SU-DHL-6 (cell line): Measurements from ENCODE around the gene NAA60.

ENCODE experiments used
- CTCF ChIP-seq: fragments of 200-600 bp; sonication (generic); IDR thresholded peaks from one replicate; pipeline ENCODE4 v1.5.1; 2017; ENCODE audit warnings: antibody characterized with exemption, mild to moderate bottlenecking, low read length, moderate library complexity; ENCODE audit not compliant: insufficient read depth, poor library complexity, severe bottlenecking
- EZH2phosphoT487 ChIP-seq: fragments of 200-600 bp; sonication (generic), shearing (Covaris generic); conservative IDR thresholded peaks from 2 replicates; pipeline ENCODE4 v1.6.1; 2018; ENCODE audit warnings: mild to moderate bottlenecking, antibody characterized with exemption, low read length, moderate library complexity, mixed read lengths

- no peak for TF ChIP-seq CTCF
- TF ChIP-seq EZH2phosphoT487: no peak
Measured at GRCh38 chr16:3534126-3534525, 90.6 kb downstream of the NAA60 start.
